NCI-H226 (cell line): ENCODE data around the gene LPAR4.
"Not testable (repeated sequence)": the region's sequence is repeated elsewhere in the genome, so short reads cannot be mapped to it uniquely, and the experiment has no call there.

Source experiments
- DNase-seq: peaks from one replicate; pipeline ENCODE4 v3.0.0-alpha.2; 2015

LPAR4 gene

GRCh38 chrX:78747489-78747888 is at the start of gene LPAR4:
TSS of gene LPAR4 (plus strand) at chrX:78747720. CDS start at chrX:78754870, 7,150 bp downstream.
- no peak for DNase-seq

DNA sequence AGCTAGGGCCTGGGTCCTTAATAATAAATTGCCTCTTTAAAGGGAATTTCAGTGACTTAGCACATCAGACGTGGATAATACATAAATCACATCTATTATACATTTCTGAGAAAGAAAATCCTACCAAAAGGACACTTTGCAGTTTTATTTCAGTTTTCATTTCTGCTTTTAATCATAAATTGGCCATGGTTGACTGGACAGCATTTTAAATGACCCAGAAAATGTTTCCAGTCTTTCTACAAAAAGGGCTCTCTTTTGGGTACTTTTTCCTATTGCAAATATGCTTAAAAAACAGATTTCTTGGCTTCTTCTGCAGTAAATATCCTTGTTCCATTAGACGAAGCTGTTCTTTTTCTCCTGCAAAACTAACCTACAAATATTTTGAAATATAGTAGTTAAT is 41.4 kb upstream of the LPAR4 start:
- no peak for DNase-seq

DNA sequence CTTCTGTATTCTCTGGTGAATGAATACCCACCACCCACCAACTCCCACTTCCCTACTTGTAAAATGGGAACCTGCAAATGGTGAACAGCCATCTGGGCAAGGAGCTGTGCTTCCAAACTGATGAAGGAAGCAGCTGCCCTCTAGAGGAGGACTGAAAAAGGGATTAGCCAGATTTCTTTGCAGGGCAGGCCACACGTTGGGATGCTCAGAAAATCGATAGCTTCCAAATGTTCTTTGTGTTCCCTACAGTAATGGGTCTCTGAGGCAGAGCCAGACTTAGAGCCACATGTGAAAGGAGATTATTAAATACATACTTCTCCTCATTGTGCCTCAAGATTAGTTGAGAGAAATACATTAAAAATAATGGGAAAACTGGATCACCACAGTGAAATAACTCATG is 39.3 kb upstream of the LPAR4 start:
- peak; percentile 2 for DNase-seq

DNA sequence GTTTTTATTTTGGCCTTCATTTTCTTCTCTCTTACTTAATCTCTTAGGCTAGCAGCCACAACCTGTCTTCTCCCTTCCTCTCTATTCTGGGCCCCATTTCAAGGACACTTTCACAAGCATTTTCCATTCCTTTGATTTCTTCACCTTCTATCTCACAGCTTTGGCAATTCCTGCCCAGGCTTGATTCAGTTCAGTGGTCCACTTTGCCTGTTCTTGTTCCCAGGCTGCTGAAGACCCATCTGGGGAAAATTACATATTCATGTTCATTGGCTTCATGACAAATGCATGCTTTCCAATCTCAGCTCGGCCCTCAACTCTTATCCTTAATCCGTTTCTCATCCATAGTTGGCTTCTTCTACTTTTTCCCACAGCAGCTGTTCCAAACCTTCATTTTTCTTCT is 38.7 kb upstream of the LPAR4 start:
- no peak for DNase-seq

GRCh38 chrX:78710171-78710570 is 37.3 kb upstream of the LPAR4 start:
- DNase-seq, result no peak

DNA sequence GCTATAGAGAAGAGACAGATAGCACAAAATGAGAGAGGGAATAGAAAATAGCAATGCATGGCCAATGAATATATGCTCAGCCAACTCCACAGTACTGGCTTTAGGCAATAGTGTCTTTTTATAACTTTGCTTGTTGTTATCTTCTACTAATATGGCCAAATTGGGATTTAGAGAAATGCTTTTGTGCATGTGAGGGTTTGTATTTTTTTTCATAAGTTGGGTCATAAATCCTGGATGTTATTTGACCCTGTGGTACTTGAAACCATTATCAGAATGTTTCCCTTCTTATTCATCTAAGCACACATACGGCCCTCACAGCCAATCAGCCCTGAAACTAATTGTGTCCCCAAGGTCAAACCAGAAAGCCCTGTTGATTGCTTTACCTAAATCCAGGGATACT is 35.2 kb upstream of the LPAR4 start:
- DNase-seq, result no peak

GRCh38 chrX:78725287-78725686 is 22.2 kb upstream of the LPAR4 start:
- DNase-seq, result no peak

DNA sequence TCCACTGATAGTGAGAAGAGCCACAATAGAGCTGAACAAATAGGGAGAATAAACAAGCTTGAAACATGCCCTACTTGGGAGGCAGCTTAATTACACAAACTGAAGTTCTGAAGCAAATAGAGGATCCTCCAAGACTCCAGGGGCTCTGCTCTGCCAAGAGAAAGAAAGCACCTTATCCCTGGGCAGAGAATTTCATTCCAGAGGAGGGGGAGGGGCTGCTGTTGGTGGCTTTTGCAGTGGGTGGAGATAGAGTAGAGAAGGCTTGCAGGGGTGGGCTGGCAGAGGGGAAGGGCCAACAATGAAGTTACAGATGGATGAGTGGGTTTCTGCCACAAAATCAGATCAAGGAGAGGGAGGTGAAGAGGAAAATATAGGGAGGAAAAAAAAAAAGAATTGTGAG is 1.0 kb upstream of the LPAR4 start:
- no peak for DNase-seq

DNA sequence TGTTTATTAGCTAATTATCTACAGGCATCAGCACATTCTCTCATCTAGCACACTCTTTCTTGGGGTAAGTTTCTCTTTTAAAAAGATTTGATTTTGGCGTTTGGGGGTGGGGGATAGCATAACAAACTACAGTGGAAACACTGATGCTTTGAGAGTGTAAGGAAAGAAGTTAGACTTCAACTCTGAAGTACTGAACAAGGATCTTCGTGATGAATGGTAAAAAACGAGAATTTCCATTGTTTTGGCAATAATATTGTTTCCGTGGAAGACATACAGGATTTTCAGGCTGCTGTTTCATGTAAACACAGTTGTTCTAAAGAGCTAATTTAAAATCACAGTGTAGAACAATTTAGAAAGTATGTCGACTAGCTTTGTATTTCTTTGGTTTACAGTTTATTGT is 451 bp downstream of the LPAR4 start:
- no peak for DNase-seq

- DNase-seq, result no peak
These were observed 1.3 kb downstream of the LPAR4 start for GRCh38 chrX:78748846-78749245.

- DNase-seq, result no peak
These were observed 6.1 kb downstream of the LPAR4 start for GRCh38 chrX:78753571-78753970.

DNA sequence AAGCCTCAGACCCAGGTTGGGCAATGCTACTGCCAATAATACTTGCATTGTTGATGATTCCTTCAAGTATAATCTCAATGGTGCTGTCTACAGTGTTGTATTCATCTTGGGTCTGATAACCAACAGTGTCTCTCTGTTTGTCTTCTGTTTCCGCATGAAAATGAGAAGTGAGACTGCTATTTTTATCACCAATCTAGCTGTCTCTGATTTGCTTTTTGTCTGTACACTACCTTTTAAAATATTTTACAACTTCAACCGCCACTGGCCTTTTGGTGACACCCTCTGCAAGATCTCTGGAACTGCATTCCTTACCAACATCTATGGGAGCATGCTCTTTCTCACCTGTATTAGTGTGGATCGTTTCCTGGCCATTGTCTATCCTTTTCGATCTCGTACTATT is 7.4 kb downstream of the LPAR4 start:
- DNase-seq, result no peak

- no peak for DNase-seq
These were observed 11.6 kb downstream of the LPAR4 start for GRCh38 chrX:78759081-78759480.

- DNase-seq, result no peak
These were observed 21.7 kb downstream of the LPAR4 start for GRCh38 chrX:78769101-78769755.

- DNase-seq, result no peak
These were observed 22.4 kb downstream of the LPAR4 start for GRCh38 chrX:78769946-78770345.

GRCh38 chrX:78796916-78797315 is 49.4 kb downstream of the LPAR4 start:
- no peak for DNase-seq

DNA sequence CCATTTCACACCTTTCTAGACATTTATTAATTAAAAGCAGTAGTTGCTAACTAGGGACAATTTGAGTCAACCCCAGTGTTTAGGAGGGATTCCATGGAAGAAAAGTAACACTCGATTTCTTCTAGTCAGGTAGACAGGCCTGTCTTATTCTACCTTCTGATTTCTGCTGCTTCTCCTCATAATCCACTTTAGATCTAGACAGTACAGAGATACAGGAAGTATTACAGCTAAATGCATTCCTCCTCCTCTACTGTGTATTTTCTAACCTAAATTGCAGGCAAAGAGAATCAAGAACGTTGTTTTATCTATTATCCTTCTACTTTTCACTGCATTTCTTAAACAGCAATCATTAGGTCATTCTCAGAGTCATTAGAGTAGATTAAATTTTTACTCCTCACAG is 52.6 kb downstream of the LPAR4 start:
- DNase-seq, result no peak

GRCh38 chrX:78800694-78801093 is 53.2 kb downstream of the LPAR4 start:
- DNase-seq, result no peak

DNA sequence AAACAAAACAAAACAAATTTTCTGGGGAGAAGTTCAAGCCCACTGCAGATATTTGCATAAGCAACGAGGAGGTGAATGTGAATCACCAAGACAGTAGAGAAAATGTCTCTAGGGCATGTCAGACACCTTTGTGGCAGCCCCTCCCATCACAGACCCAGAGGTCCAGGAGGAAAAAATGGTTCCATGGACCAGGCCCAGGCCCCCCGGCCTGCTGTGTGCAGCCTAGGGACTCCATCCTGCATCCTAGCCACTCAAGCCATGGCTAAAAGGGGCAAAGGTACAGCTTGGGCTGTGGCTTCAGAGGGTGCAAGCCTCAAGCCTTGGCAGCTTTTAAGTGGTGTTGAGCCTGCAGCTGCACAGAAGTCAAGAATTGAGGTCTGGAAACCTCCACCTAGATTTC is 54.0 kb downstream of the LPAR4 start:
- no peak for DNase-seq

DNA sequence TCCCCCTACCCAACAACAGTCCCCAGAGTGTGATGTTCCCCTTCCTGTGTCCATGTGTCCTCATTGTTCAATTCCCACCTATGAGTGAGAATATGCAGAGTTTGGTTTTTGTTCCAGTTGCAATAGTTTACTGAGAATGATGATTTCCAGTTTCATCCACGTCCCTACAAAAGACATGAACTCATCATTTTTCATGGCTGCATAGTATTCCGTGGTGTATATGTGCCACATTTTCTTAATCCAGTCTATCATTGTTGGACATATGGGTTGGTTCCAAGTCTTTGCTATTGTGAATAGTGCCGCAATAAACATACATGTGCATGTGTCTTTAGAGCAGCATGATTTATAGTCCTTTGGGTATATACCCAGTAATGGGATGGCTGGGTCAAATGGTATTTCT is 55.0 kb downstream of the LPAR4 start:
- DNase-seq, result not testable (repeated sequence)
